Testis (tissue), 3 donors: ENCODE data around the gene PROSER2. TPM values are rescaled to one million over a fixed set of nuclear protein-coding genes. Genes with fewer than 3 reads are reported as not detected.

Source experiments
- DNase-seq: peaks from one replicate; pipeline ENCODE4 v3.0.0-alpha.2; 2019
- H3K27ac ChIP-seq, 2 donors: fragments of 200-600 bp; sonication (generic); one replicate each; pipeline ENCODE4 v1.5.1; 2019
- H3K27me3 ChIP-seq: fragments of 200-600 bp; sonication (generic); one replicate; pipeline ENCODE4 v1.5.1; 2019
- H3K36me3 ChIP-seq: fragments of 200-600 bp; sonication (generic); one replicate; pipeline ENCODE4 v1.5.1; 2017; ENCODE audit warnings: low read depth; ENCODE audit errors: missing control alignments
- H3K4me1 ChIP-seq: fragments of 200-600 bp; sonication (generic); one replicate; pipeline ENCODE4 v1.5.1; 2019
- H3K4me3 ChIP-seq, 2 donors: fragments of 200-600 bp; sonication (generic); one replicate each; pipeline ENCODE4 v1.5.1; 2017 to 2019
- H3K9me3 ChIP-seq: fragments of 200-600 bp; sonication (generic); one replicate; pipeline ENCODE4 v1.5.1; 2017
- POLR2A ChIP-seq: fragments of 450-650 bp; IDR thresholded peaks from one replicate; pipeline ENCODE4 v1.6.1; 2017; ENCODE audit warnings: antibody characterized with exemption, mild to moderate bottlenecking, moderate library complexity
- WGBS, 2 donors: methylation state at CpG; one replicate each; pipeline ENCODE4 v1.1.5; 2018; 5-methylcytosine and 5-hydroxymethylcytosine counted together
- intact Hi-C: fragments of 100-400 bp; cut with DNase I; formaldehyde crosslinking; loops from one replicate; pipeline ENCODE4 v1.15.1; 2023; ENCODE audit warnings: low total_unique reads
- polyA plus RNA-seq: library from polyadenylated mRNA; stranded (reverse); fragments of 350-450 nt; fragmentation: Illumina TruSeq; extraction: RNeasy Lipid Tissue Mini Kit (QIAGEN cat#74804); gene quantifications from one replicate; pipeline ENCODE4 v1.2.3, GENCODE V29; 2014; ENCODE audit warnings: low read depth, low replicate concordance; ENCODE audit not compliant: insufficient read depth
- total RNA-seq, 2 donors: library from RNA; depleted of rRNA; stranded (reverse); fragments of >200 nt; gene quantifications; one replicate each; pipeline ENCODE4 v1.2.3, GENCODE V29; 2016
- TF ChIP-seq, protein P1 (sequence below), 3 experiments: fragments of 450-650 bp in 2 of 3; fragments of 200-600 bp in 1 of 3; sonication (generic) in 1 of 3; IDR thresholded peaks; one replicate each; pipeline ENCODE4 v1.5.1; 2016 to 2019; ENCODE audit warnings: antibody characterized with exemption in 3 of 3, mild to moderate bottlenecking in 2 of 3, moderate library complexity in 1 of 3

The PROSER2 gene
- total and polyA plus RNA-seq, 3 donors from 2014 or later: 7.8 to 21.4 (median 15.6) TPM

- no peak for TF ChIP-seq POLR2A
- TF ChIP-seq, protein P1, sequence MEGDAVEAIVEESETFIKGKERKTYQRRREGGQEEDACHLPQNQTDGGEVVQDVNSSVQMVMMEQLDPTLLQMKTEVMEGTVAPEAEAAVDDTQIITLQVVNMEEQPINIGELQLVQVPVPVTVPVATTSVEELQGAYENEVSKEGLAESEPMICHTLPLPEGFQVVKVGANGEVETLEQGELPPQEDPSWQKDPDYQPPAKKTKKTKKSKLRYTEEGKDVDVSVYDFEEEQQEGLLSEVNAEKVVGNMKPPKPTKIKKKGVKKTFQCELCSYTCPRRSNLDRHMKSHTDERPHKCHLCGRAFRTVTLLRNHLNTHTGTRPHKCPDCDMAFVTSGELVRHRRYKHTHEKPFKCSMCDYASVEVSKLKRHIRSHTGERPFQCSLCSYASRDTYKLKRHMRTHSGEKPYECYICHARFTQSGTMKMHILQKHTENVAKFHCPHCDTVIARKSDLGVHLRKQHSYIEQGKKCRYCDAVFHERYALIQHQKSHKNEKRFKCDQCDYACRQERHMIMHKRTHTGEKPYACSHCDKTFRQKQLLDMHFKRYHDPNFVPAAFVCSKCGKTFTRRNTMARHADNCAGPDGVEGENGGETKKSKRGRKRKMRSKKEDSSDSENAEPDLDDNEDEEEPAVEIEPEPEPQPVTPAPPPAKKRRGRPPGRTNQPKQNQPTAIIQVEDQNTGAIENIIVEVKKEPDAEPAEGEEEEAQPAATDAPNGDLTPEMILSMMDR (IDR thresholded peaks at IDR 0.05): no peak
- peaks cover 19% of the 10 kb centered on the region for H3K4me1 ChIP-seq
- no peaks in the 10 kb centered on the region for H3K9me3 ChIP-seq
- peak overlapping the region in 1 of 2 donors; percentile 34 for H3K27ac ChIP-seq
- intact Hi-C loops: no loop called here
- DNase-seq: no peak
- H3K36me3 ChIP-seq: no peaks in the 10 kb centered on the region
- 92 to 95% methylated on average over 6 of the region's 6 CpGs for WGBS, 2 donors
- no peak overlapping the region for H3K4me3 ChIP-seq
- H3K27me3 ChIP-seq: no peaks in the 10 kb centered on the region
Measured at GRCh38 chr10:11876324-11876723, 53.2 kb downstream of the PROSER2 start.

DNA sequence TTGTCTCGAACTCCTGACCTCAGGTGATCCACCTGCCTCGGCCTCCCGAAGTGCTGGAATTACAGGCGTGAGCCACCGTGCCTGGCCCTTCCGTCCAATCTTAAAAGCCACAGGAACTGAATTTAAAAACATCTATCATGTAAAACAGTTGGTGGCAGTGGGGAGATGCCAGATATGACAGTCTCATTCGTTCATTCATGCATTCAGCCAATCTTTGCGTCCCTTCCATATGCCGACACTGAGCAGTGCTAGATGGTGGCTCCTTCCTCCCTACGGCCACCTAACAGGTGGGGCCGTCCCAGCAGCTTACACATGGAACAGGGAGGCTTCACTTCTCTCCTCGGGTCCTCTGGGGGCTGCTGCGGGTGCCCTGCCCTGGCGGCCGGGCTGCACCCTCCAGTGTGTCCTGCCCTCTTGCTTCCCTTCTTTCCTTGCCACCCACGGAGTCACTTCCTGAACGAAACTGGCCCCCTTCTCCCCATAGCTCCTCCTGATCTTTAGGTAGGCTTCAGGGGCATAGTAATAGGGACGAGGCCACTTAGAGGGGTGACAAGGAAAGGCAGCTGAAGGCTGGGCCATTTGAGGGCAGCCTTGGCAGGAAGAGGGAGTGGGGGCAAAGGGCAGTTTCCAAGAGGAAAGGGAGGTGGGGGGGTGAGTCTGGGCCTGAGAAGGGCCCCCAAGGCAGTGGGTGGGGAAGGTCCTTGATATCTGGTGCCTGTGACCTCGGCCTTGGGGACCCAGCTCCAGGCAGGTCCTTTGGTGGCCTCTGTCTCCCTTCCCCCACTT lies 53.8 kb downstream of the PROSER2 start:
- peaks cover 22% of the 10 kb centered on the region for H3K4me1 ChIP-seq
- DNase-seq: no peak
- H3K27me3 ChIP-seq: no peaks in the 10 kb centered on the region
- TF ChIP-seq, protein P1 (IDR thresholded peaks at IDR 0.05): no peak
- no peak for TF ChIP-seq POLR2A
- no peaks in the 10 kb centered on the region for H3K36me3 ChIP-seq
- no peak overlapping the region for H3K27ac ChIP-seq
- H3K4me3 ChIP-seq: no peak overlapping the region
- intact Hi-C loops: no loop called here
- H3K9me3 ChIP-seq: no peaks in the 10 kb centered on the region
- WGBS, 2 donors: 92 to 94% methylated on average over 19 of the region's 19 CpGs

- no peaks in the 10 kb centered on the region for H3K27me3 ChIP-seq
- H3K9me3 ChIP-seq: no peaks in the 10 kb centered on the region
- no peak overlapping the region for H3K27ac ChIP-seq
- H3K4me3 ChIP-seq: no peak overlapping the region
- no peaks in the 10 kb centered on the region for H3K36me3 ChIP-seq
- no peak for DNase-seq
- WGBS, 2 donors: 90 to 93% methylated on average over 7 to 13 of the region's 13 CpGs
- TF ChIP-seq, protein P1 (IDR thresholded peaks at IDR 0.05): no peak
- no peak for TF ChIP-seq POLR2A
- H3K4me1 ChIP-seq: peaks cover 23% of the 10 kb centered on the region
- intact Hi-C loops: no loop called here
Measured at GRCh38 chr10:11877591-11877905, 54.4 kb downstream of the PROSER2 start.

DNA sequence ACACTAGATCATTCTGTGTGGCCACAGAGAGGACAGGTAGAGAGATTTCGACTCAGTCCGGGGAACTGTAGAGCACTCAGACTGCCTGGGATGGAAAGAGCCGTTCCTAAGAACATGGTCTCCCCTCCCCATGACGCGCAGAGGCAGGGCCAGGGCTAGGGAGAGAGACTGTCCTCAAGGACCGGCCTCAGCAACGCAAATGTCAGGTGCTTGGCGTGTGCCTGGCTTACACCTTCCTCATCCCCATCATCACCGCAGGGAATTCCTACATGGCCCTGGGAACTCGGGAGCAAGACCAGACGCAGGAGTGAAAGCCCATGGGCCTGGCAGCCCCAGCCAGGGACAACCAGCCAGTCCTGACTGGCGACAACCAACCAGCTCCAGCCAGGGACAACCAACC lies 55.6 kb downstream of the PROSER2 start:
- 60 to 88% methylated on average over 2 to 12 of the region's 12 CpGs for WGBS, 2 donors
- no peaks in the 10 kb centered on the region for H3K27me3 ChIP-seq
- peaks cover 23% of the 10 kb centered on the region for H3K4me1 ChIP-seq
- H3K4me3 ChIP-seq: no peak overlapping the region
- intact Hi-C loops: no loop called here
- H3K27ac ChIP-seq: no peak overlapping the region
- no peaks in the 10 kb centered on the region for H3K36me3 ChIP-seq
- DNase-seq: no peak
- no peaks in the 10 kb centered on the region for H3K9me3 ChIP-seq
- TF ChIP-seq POLR2A: no peak
- TF ChIP-seq, protein P1 (IDR thresholded peaks at IDR 0.05): no peak
